GM19239 (cell line): ENCODE data around the gene ABLIM1.
"Not testable (repeated sequence)": the region's sequence is repeated elsewhere in the genome, so short reads cannot be mapped to it uniquely, and the experiment has no call there.

Source experiments
- DNase-seq: peaks from one replicate; pipeline ENCODE4 v3.0.0; 2011; ENCODE audit warnings: low spot score; ENCODE audit not compliant: insufficient read length
- FAIRE-seq: peaks from 2 replicates; lab custom pipeline; 2011; peaks lifted over from hg19 to GRCh38; lab: Jason Lieb, UNC

ABLIM1 gene

GRCh38 chr10:114658175-114658574 is at the start of gene ABLIM1:
ABLIM1 (minus strand) TSS chr10:114658275; CDS start chr10:114658200, 75 bp downstream.
- no peak for FAIRE-seq
- DNase-seq, result no peak

DNA sequence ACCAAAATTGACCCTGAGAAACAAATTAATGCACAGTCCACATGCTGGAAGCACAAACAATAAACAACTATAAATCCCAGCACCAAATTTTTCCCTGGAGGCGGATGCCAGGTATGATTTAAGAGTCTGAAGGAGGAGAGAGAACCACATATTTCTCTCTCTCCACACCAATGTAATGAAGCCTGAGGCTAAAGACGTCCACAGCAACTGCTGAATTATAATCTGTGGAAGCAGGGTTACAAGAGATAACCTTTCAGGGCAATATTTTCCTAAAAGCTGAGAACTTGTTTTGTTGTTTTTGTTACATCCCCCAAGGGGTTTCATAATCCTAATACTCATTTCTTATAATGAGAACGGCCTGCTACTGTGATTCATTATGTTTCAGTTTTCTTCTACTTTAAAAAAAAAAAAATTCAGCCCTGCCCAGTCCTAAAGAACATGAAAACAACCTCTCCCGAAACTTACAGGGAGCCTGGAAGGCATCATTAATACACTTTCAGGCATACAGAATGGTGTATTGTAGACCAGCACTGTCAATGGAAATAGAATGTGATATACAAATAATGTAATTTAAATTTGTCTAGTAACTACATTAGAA is 48.5 kb upstream of the ABLIM1 start:
- DNase-seq, result no peak
- FAIRE-seq, result no peak

DNA sequence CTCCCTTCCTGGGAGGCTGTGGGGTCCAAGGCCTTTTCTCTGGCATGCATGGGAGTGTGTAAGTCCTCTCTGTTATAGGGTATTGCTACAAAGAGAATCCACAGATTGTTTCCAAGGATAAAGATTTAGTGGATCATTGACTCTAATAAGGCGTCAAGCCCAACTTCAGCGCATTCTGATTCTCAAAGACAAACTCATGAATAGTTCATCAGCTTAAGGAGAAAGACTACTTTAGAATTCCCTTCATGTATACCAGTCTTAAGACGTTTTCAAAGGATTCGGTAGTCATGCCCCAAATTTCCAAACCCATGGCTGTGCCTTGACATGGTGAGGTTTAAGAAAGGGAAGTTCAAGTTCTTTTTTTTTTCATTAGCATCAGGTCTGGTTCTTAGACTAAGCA is 46.6 kb upstream of the ABLIM1 start:
- DNase-seq, result no peak
- FAIRE-seq, result no peak

DNA sequence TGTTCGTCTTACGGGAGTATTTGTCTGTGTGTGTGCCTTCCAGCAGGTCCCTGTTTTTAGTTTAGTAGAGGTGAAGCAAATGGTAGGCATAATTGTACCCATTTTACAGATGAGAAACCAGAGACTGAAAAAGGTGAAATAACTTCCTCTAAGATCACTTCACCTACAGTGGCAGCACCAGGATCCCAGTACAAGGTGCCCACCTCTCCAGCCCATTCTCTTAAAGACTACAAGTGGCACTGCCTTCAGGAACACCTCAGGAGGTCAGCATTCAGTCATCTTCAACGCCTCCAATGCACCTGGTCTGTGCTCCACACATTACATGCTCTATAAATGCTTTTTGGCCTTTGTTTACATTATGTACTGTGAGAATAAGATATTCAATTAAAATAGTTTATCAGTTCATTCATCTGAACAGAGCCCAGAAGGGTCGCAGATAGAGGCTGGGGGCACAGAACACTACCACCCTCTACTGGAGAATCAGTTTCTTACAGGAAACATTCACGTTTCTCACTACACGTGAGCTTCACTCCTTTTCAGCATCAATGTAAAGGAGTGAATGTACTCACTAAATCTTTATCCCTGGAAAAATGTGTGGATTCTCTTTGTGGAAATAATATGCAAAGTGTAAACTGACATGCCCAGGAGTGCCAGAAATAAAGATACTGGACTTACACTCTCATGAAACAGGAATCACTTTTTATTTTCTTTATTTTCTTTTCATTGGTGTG is 45.5 kb upstream of the ABLIM1 start:
- FAIRE-seq, result no peak
- DNase-seq, result no peak

GRCh38 chr10:114698271-114699061 is 40.4 kb upstream of the ABLIM1 start:
- FAIRE-seq, result no peak
- no peak for DNase-seq

GRCh38 chr10:114697061-114697598 is 39.1 kb upstream of the ABLIM1 start:
- DNase-seq, result no peak
- FAIRE-seq, result no peak

GRCh38 chr10:114696301-114696700 is 38.2 kb upstream of the ABLIM1 start:
- DNase-seq, FAIRE-seq: not testable (repeated sequence)

DNA sequence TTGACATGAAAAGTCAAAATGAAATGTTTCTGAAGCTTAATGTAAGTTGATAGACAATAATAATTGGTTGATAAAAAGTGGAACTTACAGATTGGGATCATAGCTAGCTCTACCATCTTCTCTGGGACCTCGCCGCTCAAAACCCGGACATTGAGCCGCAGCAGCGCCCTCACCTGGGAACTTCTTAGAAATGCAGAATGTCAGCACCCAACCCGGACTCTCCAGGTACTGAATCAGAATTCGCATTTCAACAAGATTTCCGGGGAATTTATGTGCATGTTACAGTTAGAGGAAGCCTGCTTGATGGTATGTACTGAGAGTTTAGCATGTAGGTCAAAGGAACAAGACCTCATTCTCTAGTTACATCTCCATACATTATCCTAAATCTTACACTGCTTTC is 36.7 kb upstream of the ABLIM1 start:
- DNase-seq, result peak; percentile 4
- FAIRE-seq, result no peak

GRCh38 chr10:114694062-114694461 is 36.0 kb upstream of the ABLIM1 start:
- no peak for DNase-seq
- FAIRE-seq, result no peak

- DNase-seq (no peak), FAIRE-seq (no peak)
Measured at GRCh38 chr10:114691442-114691941, 33.4 kb upstream of the ABLIM1 start.

DNA sequence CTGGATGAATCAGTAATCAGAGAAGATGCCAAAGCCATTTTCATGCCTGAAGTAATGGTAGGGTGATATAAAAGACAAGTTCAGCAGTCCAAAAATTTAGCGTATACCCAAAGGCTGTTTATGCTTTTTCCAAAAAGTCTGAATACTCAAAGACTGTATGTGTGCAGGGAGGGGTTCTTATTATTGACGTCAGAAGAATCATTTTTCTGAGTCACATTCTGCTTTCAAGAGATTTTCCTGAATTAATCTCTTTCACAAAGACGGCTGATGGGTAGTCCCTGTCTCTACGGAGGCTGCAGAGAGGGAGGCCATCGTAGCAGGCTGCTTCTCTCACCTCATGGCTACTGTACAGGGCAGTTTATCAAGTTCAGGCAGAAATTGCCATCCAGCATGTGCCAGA is 30.7 kb upstream of the ABLIM1 start:
- FAIRE-seq, result no peak
- DNase-seq, result no peak

GRCh38 chr10:114687459-114687858 is 29.4 kb upstream of the ABLIM1 start:
- DNase-seq (no peak), FAIRE-seq (no peak)

- FAIRE-seq, result no peak
- DNase-seq, result no peak
Measured at GRCh38 chr10:114686013-114686412, 27.9 kb upstream of the ABLIM1 start.

GRCh38 chr10:114685456-114685855 is 27.4 kb upstream of the ABLIM1 start:
- DNase-seq (no peak), FAIRE-seq (no peak)

DNA sequence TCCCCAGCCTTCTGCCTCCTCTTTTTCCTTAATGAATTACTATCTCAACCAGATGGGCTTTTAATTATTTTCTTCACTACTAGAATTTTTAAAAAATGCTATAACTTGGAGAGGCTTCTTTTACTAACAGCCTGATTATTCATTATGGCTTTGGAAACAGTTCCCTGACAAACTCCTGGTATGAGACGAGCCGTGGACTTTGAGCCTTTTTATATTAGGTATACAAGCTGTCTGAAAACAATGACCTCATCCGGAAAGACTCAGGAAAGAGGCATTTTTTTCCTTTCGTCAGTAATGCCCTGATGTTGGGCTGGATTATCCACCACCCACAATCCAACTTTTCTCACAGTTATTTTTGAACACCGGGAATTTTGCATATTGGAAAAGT is 26.7 kb upstream of the ABLIM1 start:
- FAIRE-seq (no peak), DNase-seq (no peak)

GRCh38 chr10:114684084-114684821 is 26.2 kb upstream of the ABLIM1 start:
- DNase-seq (no peak), FAIRE-seq (no peak)

GRCh38 chr10:114683593-114683992 is 25.5 kb upstream of the ABLIM1 start:
- DNase-seq (no peak), FAIRE-seq (no peak)

- no peak for DNase-seq
- no peak for FAIRE-seq
Measured at GRCh38 chr10:114683162-114683561, 25.1 kb upstream of the ABLIM1 start.

DNA sequence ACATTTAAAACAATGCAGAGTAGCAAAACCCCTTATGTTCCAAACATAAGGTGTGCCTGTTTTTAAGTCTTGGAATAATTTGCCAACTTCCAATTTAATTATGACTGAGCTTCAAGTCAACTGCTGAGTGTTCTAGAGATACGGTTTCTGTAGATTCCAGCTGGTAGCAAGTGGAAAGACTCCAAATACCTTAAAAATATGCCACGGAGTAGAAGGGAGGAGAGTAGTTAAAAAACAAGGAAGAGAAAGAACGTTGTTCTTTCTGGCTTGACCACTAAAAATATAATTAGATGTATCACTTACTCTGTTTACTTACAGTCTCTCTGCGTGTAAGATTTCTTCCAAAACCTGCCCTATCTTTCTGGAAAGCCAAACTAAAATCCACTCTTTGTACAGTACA is 24.5 kb upstream of the ABLIM1 start:
- FAIRE-seq (no peak), DNase-seq (no peak)

- no peak for FAIRE-seq
- DNase-seq, result no peak
Measured at GRCh38 chr10:114682121-114682520, 24.0 kb upstream of the ABLIM1 start.
